HEK293 (cell line): ENCODE data around the gene SNX33.
A peak's percentile ranks its signal among the peaks of the same experiment; 100 is the strongest.

Experiments
- CTCF ChIA-PET: fragments of 350-600 bp; formaldehyde crosslinking; extraction: SDS; loops from one replicate; lab custom pipeline; 2021; ENCODE audit warnings: antibody characterized with exemption; lab: Yijun Ruan, JAX
- POLR2A ChIA-PET: fragments of 300-600 bp; formaldehyde crosslinking; extraction: SDS; loops from one replicate; lab custom pipeline; 2020; ENCODE audit warnings: antibody characterized with exemption, inconsistent platforms; lab: Yijun Ruan, JAX
- H3K27ac ChIP-seq: fragments of 200-500 bp; sonication (Bioruptor generic); 2 replicates; pipeline ENCODE4 v1.5.1; 2014; ENCODE audit warnings: low read depth, low read length, control low read depth, inconsistent platforms; ENCODE audit errors: extremely low read depth
- H3K36me3 ChIP-seq, 2 experiments: fragments of 200-500 bp in 1 of 2; sonication (Bioruptor generic) in 1 of 2; 1 replicate in 1 of 2; 2 replicates in 1 of 2; pipeline ENCODE4 v1.5.1; 2014 to 2017; ENCODE audit warnings: inconsistent platforms in 2 of 2, low read length in 2 of 2; ENCODE audit not compliant: control insufficient read depth in 2 of 2, insufficient read depth in 1 of 2
- H3K4me1 ChIP-seq: fragments of 200-500 bp; sonication (Bioruptor generic); 2 replicates; pipeline ENCODE4 v1.5.1; 2014; ENCODE audit warnings: mild to moderate bottlenecking, low read length, inconsistent platforms; ENCODE audit not compliant: control insufficient read depth, insufficient read depth
- H3K4me3 ChIP-seq: 2 replicates; pipeline ENCODE4 v1.5.1; 2011; ENCODE audit warnings: low read depth, mild to moderate bottlenecking, control low read depth, low read length, moderate library complexity
- H3K9me3 ChIP-seq: fragments of 200-500 bp; sonication (Bioruptor generic); 2 replicates; pipeline ENCODE4 v1.5.1; 2014; ENCODE audit warnings: low read depth, low read length, inconsistent platforms; ENCODE audit not compliant: control insufficient read depth, insufficient read depth
- ATF2 ChIP-seq: fragments of 450-650 bp; formaldehyde crosslinking; IDR thresholded peaks from 2 replicates; pipeline ENCODE4 v1.5.1; 2016; ENCODE audit warnings: missing biosample characterization, missing genetic modification characterization, low read depth
- BCL6B ChIP-seq: fragments of 450-650 bp; formaldehyde crosslinking; IDR thresholded peaks from 2 replicates; pipeline ENCODE4 v1.5.1; 2017; ENCODE audit warnings: missing biosample characterization, missing genetic modification characterization
- FEZF1 ChIP-seq: fragments of 450-650 bp; formaldehyde crosslinking; IDR thresholded peaks from 2 replicates; pipeline ENCODE4 v1.5.1; 2016; ENCODE audit warnings: missing biosample characterization, missing genetic modification characterization
- PRDM4 ChIP-seq: fragments of 450-650 bp; formaldehyde crosslinking; IDR thresholded peaks from 2 replicates; pipeline ENCODE4 v1.5.1; 2017; ENCODE audit warnings: missing biosample characterization, missing genetic modification characterization
- ZBTB10 ChIP-seq: fragments of 450-650 bp; formaldehyde crosslinking; IDR thresholded peaks from 2 replicates; pipeline ENCODE4 v1.5.1; 2016; ENCODE audit warnings: missing biosample characterization, missing genetic modification characterization
- ZBTB8A ChIP-seq: fragments of 450-650 bp; formaldehyde crosslinking; IDR thresholded peaks from 2 replicates; pipeline ENCODE4 v1.5.1; 2016; ENCODE audit warnings: missing biosample characterization, missing genetic modification characterization
- ZNF10 ChIP-seq: fragments of 450-650 bp; formaldehyde crosslinking; IDR thresholded peaks from 2 replicates; pipeline ENCODE4 v1.5.1; 2017; ENCODE audit warnings: missing biosample characterization, missing genetic modification characterization
- ZNF174 ChIP-seq: fragments of 450-650 bp; formaldehyde crosslinking; IDR thresholded peaks from 2 replicates; pipeline ENCODE4 v1.5.0; 2017; ENCODE audit warnings: missing biosample characterization, mild to moderate bottlenecking, missing genetic modification characterization
- ZNF280D ChIP-seq: fragments of 450-650 bp; formaldehyde crosslinking; IDR thresholded peaks from 2 replicates; pipeline ENCODE4 v1.5.1; 2016; ENCODE audit warnings: missing biosample characterization, missing genetic modification characterization
- ZNF311 ChIP-seq: fragments of 450-650 bp; formaldehyde crosslinking; IDR thresholded peaks from 2 replicates; pipeline ENCODE4 v1.5.1; 2017; ENCODE audit warnings: missing biosample characterization, missing genetic modification characterization, borderline replicate concordance
- ZNF514 ChIP-seq: fragments of 450-650 bp; formaldehyde crosslinking; IDR thresholded peaks from 2 replicates; pipeline ENCODE4 v1.5.1; 2016; ENCODE audit warnings: missing biosample characterization, missing genetic modification characterization
- ZNF544 ChIP-seq: fragments of 450-650 bp; formaldehyde crosslinking; IDR thresholded peaks from 2 replicates; pipeline ENCODE4 v1.5.0; 2017; ENCODE audit warnings: missing biosample characterization, missing genetic modification characterization
- ZNF549 ChIP-seq: fragments of 450-650 bp; IDR thresholded peaks from 2 replicates; pipeline ENCODE4 v1.5.1; 2018; ENCODE audit warnings: missing biosample characterization, missing genetic modification characterization, mild to moderate bottlenecking, inconsistent platforms, moderate library complexity
- ZNF571 ChIP-seq: fragments of 450-650 bp; formaldehyde crosslinking; IDR thresholded peaks from 2 replicates; pipeline ENCODE4 v1.5.0; 2017; ENCODE audit warnings: missing biosample characterization, missing genetic modification characterization
- ZNF600 ChIP-seq: fragments of 450-650 bp; formaldehyde crosslinking; IDR thresholded peaks from 2 replicates; pipeline ENCODE4 v1.5.1; 2016; ENCODE audit warnings: missing biosample characterization, missing genetic modification characterization
- ZSCAN18 ChIP-seq: fragments of 450-650 bp; formaldehyde crosslinking; IDR thresholded peaks from 2 replicates; pipeline ENCODE4 v1.5.1; 2016; ENCODE audit warnings: missing biosample characterization, missing genetic modification characterization

The SNX33 gene

GRCh38 chr15:75606711-75607699, 40.7 kb upstream of the SNX33 start:
- ChIA-PET CTCF (interaction anchor here (0.7 to 1.1 kb wide), 4 partner anchors 9 to 31 kb away, joined by 3 to 5 read pairs (median 4); partner anchors contain the start of gene PTPN9), POLR2A (no interaction called here)
- Histone ChIP-seq H3K4me3 (no peak overlapping the region), H3K9me3 (no peaks in the 10 kb centered on the region), H3K36me3 (peaks cover 51 to 63% of the 10 kb centered on the region in 2 experiments), H3K4me1 (no peaks in the 10 kb centered on the region), H3K27ac (no peak overlapping the region)
- no peak for TF ChIP-seq PRDM4
- TF ChIP-seq FEZF1 (tag by site-specific recombination): no peak
- TF ChIP-seq ZNF514 (tag by site-specific recombination): no peak
- no peak for TF ChIP-seq ZBTB8A (tag by site-specific recombination)
- TF ChIP-seq ZNF174 (tag by site-specific recombination): no peak
- no peak for TF ChIP-seq ATF2 (tag by site-specific recombination)
- no peak for TF ChIP-seq ZNF280D
- TF ChIP-seq ZNF544 (tag by site-specific recombination): no peak
- TF ChIP-seq ZNF571 (tag by site-specific recombination): no peak
- no peak for TF ChIP-seq ZNF311
- TF ChIP-seq ZNF549: no peak
- no peak for TF ChIP-seq ZSCAN18 (tag by site-specific recombination)
- TF ChIP-seq, all 188 proteins: peak for 0

GRCh38 chr15:75616766-75617165, 30.9 kb upstream of the SNX33 start:
- POLR2A ChIA-PET: interaction anchor here (1.1 kb wide), 1 partner anchor 9 kb away, joined by 3 read pairs; the partner anchor contains the start of gene SNUPN
- H3K36me3 ChIP-seq: peaks cover 73 to 76% of the 10 kb centered on the region in 2 experiments
- CTCF ChIA-PET: interaction anchor here (1.4 kb wide), 1 partner anchor 11 kb away, joined by 3 read pairs; no protein-coding TSS in a partner anchor
- no peak overlapping the region for H3K27ac ChIP-seq
- H3K4me3 ChIP-seq: no peak overlapping the region
- no peaks in the 10 kb centered on the region for H3K9me3 ChIP-seq
- TF ChIP-seq ZNF600 (peak; percentile 28; the same call in 1 of the 2 replicates), ZNF10 (tag by site-specific recombination) (no peak), ZBTB10 (no peak), BCL6B (tag by site-specific recombination) (no peak)
- no peaks in the 10 kb centered on the region for H3K4me1 ChIP-seq
